H9 (cell line): ENCODE measurements around the gene WNT6. TPM values are rescaled to one million over a fixed set of nuclear protein-coding genes. Genes with fewer than 3 reads are reported as not detected.

Experiments used
- DNase-seq: peaks from one replicate; pipeline ENCODE4 v3.0.0-alpha.2; 2017
- H2AFZ ChIP-seq: one replicate; pipeline ENCODE4 v1.6.1; 2013; ENCODE audit warnings: mild to moderate bottlenecking, low read length, control low read depth, moderate library complexity
- H2AK5ac ChIP-seq: 2 replicates; pipeline ENCODE4 v1.6.1; 2013; ENCODE audit warnings: low read length, control low read depth, mixed read lengths; ENCODE audit not compliant: insufficient read length
- H2BK120ac ChIP-seq: one replicate; pipeline ENCODE4 v1.6.1; 2013; ENCODE audit warnings: low read depth, mild to moderate bottlenecking, low read length, control low read depth, inconsistent platforms; ENCODE audit not compliant: poor library complexity, severe bottlenecking
- H2BK12ac ChIP-seq: 2 replicates; pipeline ENCODE4 v1.6.1; 2013; ENCODE audit warnings: low read length, control low read depth, mixed read lengths, low read depth; ENCODE audit not compliant: insufficient read length
- H2BK15ac ChIP-seq: 2 replicates; pipeline ENCODE4 v1.6.1; 2013; ENCODE audit warnings: low read depth, low read length, control low read depth
- H2BK20ac ChIP-seq: one replicate; pipeline ENCODE4 v1.6.1; 2013; ENCODE audit warnings: low read depth, mild to moderate bottlenecking, low read length, control low read depth, inconsistent platforms; ENCODE audit not compliant: poor library complexity, severe bottlenecking
- H2BK5ac ChIP-seq: 2 replicates; pipeline ENCODE4 v1.6.1; 2013; ENCODE audit warnings: low read length, control low read depth, mixed read lengths; ENCODE audit not compliant: insufficient read length
- H3K14ac ChIP-seq: 2 replicates; pipeline ENCODE4 v1.6.1; 2013; ENCODE audit warnings: low read length, control low read depth; ENCODE audit not compliant: insufficient read depth
- H3K18ac ChIP-seq: 2 replicates; pipeline ENCODE4 v1.6.1; 2013; ENCODE audit warnings: low read depth, mild to moderate bottlenecking, mixed read lengths, low read length, control low read depth; ENCODE audit not compliant: insufficient read length
- H3K23ac ChIP-seq: 2 replicates; pipeline ENCODE4 v1.6.1; 2013; ENCODE audit warnings: low read length, control low read depth, mixed read lengths, low read depth; ENCODE audit not compliant: insufficient read length
- H3K23me2 ChIP-seq: 2 replicates; pipeline ENCODE4 v1.6.1; 2013; ENCODE audit warnings: low read depth, mild to moderate bottlenecking, mixed read lengths, low read length, control low read depth; ENCODE audit not compliant: insufficient read length, poor library complexity, severe bottlenecking
- H3K27ac ChIP-seq: 2 replicates; pipeline ENCODE4 v1.5.1; 2013; ENCODE audit warnings: low read length, control low read depth, mixed read lengths, low read depth; ENCODE audit not compliant: insufficient read length
- H3K27me3 ChIP-seq: 2 replicates; pipeline ENCODE4 v1.6.1; 2013; ENCODE audit warnings: low read length, control low read depth, inconsistent platforms; ENCODE audit not compliant: insufficient read depth
- H3K4ac ChIP-seq: 2 replicates; pipeline ENCODE4 v1.6.1; 2013; ENCODE audit warnings: low read depth, mild to moderate bottlenecking, control low read depth, inconsistent platforms, low read length, moderate library complexity
- H3K4me1 ChIP-seq: 2 replicates; pipeline ENCODE4 v1.6.1; 2013; ENCODE audit warnings: low read length, control low read depth, inconsistent platforms; ENCODE audit not compliant: insufficient read depth
- H3K4me2 ChIP-seq: 2 replicates; pipeline ENCODE4 v1.6.1; 2013; ENCODE audit warnings: low read length, control low read depth, mixed read lengths; ENCODE audit not compliant: insufficient read length, insufficient read depth
- H3K56ac ChIP-seq: 2 replicates; pipeline ENCODE4 v1.6.1; 2013; ENCODE audit warnings: low read depth, mild to moderate bottlenecking, mixed read lengths, low read length, control low read depth; ENCODE audit not compliant: insufficient read length
- H3K79me1 ChIP-seq: 2 replicates; pipeline ENCODE4 v1.6.1; 2013; ENCODE audit warnings: low read depth, mild to moderate bottlenecking, moderate library complexity, low read length, control low read depth, inconsistent platforms; ENCODE audit not compliant: insufficient read depth, poor library complexity, severe bottlenecking
- H3K79me2 ChIP-seq: 2 replicates; pipeline ENCODE4 v1.6.1; 2013; ENCODE audit warnings: low read length, control low read depth, inconsistent platforms; ENCODE audit not compliant: insufficient read depth
- H3K9ac ChIP-seq: 2 replicates; pipeline ENCODE4 v1.6.1; 2013; ENCODE audit warnings: low read length, control low read depth, mixed read lengths; ENCODE audit not compliant: insufficient read length; ENCODE audit errors: extremely low read depth
- H3K9me3 ChIP-seq: one replicate; pipeline ENCODE4 v1.6.1; 2013; ENCODE audit warnings: low read depth, low read length, inconsistent platforms; ENCODE audit not compliant: control insufficient read depth
- H3T11ph ChIP-seq: one replicate; pipeline ENCODE4 v1.6.1; 2013; ENCODE audit warnings: mild to moderate bottlenecking, low read length, control low read depth, inconsistent platforms
- H4K20me1 ChIP-seq: one replicate; pipeline ENCODE4 v1.6.1; 2013; ENCODE audit not compliant: control insufficient read depth, insufficient read length, insufficient read depth
- H4K5ac ChIP-seq: 2 replicates; pipeline ENCODE4 v1.6.1; 2013; ENCODE audit warnings: low read depth, mild to moderate bottlenecking, mixed read lengths, low read length, control low read depth; ENCODE audit not compliant: insufficient read length
- H4K8ac ChIP-seq: replicated peaks from 2 replicates; pipeline ENCODE4 v1.6.1; 2013; ENCODE audit warnings: low read length, control low read depth, mixed read lengths, low read depth; ENCODE audit not compliant: insufficient read length
- H4K91ac ChIP-seq: 2 replicates; pipeline ENCODE4 v1.6.1; 2013; ENCODE audit warnings: low read depth, mild to moderate bottlenecking, moderate library complexity, mixed read lengths, low read length, control low read depth; ENCODE audit not compliant: insufficient read length
- H3K27ac Mint-ChIP-seq, 3 experiments: 2 replicates in 2 of 3; 3 replicates in 1 of 3; pipeline ENCODE4 v1.8.0; 2020 to 2021; ENCODE audit warnings: mixed read lengths in 3 of 3, mild to moderate bottlenecking in 1 of 3, moderate library complexity in 1 of 3
- H3K27me3 Mint-ChIP-seq: 2 replicates; pipeline ENCODE4 v1.8.0; 2021; ENCODE audit warnings: low read depth, mild to moderate bottlenecking, moderate library complexity, mixed read lengths
- H3K36me3 Mint-ChIP-seq, 3 experiments: 2 replicates in 2 of 3; 3 replicates in 1 of 3; pipeline ENCODE4 v1.8.0; 2020 to 2021; ENCODE audit warnings: low read depth in 3 of 3, mixed read lengths in 3 of 3; ENCODE audit not compliant: insufficient read depth in 1 of 3
- H3K4me1 Mint-ChIP-seq, 2 experiments: 2 replicates each; pipeline ENCODE4 v1.8.0; 2020; ENCODE audit warnings: mixed read lengths in 2 of 2
- H3K4me3 Mint-ChIP-seq, 2 experiments: 2 replicates in 1 of 2; 3 replicates in 1 of 2; pipeline ENCODE4 v1.8.0; 2020 to 2021; ENCODE audit warnings: mild to moderate bottlenecking in 2 of 2, mixed read lengths in 2 of 2, moderate library complexity in 1 of 2
- H3K9me3 Mint-ChIP-seq, 2 experiments: 2 replicates in 1 of 2; 3 replicates in 1 of 2; pipeline ENCODE4 v1.8.0; 2020; ENCODE audit warnings: mild to moderate bottlenecking in 2 of 2, mixed read lengths in 2 of 2, moderate library complexity in 1 of 2
- CTCF ChIP-seq: fragments of 200-600 bp; sonication (generic); conservative IDR thresholded peaks from 3 replicates; pipeline ENCODE4 v1.8.0; 2021; ENCODE audit warnings: antibody characterized with exemption, mild to moderate bottlenecking
- WGBS: extraction: QIAGEN DNeasy Blood & Tissue Kit; methylation state at CpG from one replicate; pipeline ENCODE4 v1.1.7; 2013; ENCODE audit warnings: missing lambda C conversion rate, low lambda C conversion rate, mixed read lengths; ENCODE audit not compliant: insufficient read length; ENCODE audit errors: extremely low coverage; 5-methylcytosine and 5-hydroxymethylcytosine counted together
- total RNA-seq: library from RNA; stranded (reverse); gene quantifications from 2 replicates; pipeline ENCODE4 v1.2.1, GENCODE V29; 2021

The WNT6 gene
- total RNA-seq, 1 experiment from 2014 or later = not detected

DNA sequence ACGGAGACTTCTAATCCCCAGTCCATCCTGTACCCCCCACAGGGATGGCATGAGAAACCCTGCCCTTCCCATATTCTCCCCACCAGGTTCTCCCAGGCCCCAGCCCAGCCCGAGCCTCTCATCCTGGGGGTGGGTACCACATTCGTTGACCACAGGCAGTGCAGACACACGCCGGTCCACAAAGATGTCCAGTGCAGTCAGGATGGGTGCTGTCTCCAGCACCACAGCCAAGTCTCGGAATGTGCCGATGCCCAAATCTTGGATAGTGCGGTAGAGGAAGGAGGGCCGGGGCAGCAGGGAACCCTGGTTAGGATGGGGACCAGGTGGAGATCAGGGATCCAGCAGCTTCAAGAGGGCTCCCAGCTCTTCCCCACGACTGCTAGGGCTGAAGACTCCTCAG lies 32.8 kb upstream of the WNT6 start:
- Histone ChIP-seq H3K23ac (no peak overlapping the region), H3K79me1 (no peaks in the 10 kb centered on the region), H3K4me1 (no peaks in the 10 kb centered on the region), H2BK12ac (no peak overlapping the region), H3K27ac (no peak overlapping the region), H2BK20ac (no peak overlapping the region), H2BK5ac (no peak overlapping the region), H3T11ph (no peak overlapping the region), H2AK5ac (no peak overlapping the region), H4K5ac (no peak overlapping the region), H4K20me1 (no peaks in the 10 kb centered on the region), H3K9me3 (no peaks in the 10 kb centered on the region), H3K18ac (no peak overlapping the region), H3K27me3 (no peaks in the 10 kb centered on the region), H3K9ac (no peak overlapping the region), H3K14ac (no peak overlapping the region), H2AFZ (no peak overlapping the region), H3K4me2 (no peak overlapping the region), H4K91ac (no peak overlapping the region), H3K4ac (no peak overlapping the region), H4K8ac (no peak overlapping the region), H3K79me2 (no peaks in the 10 kb centered on the region), H2BK120ac (no peak overlapping the region), H3K56ac (no peak overlapping the region), H3K23me2 (no peaks in the 10 kb centered on the region), H2BK15ac (no peak overlapping the region)
- no peak for DNase-seq
- no CpG with 5 or more reads among the region's 10 CpGs for WGBS
- no peak for TF ChIP-seq CTCF
- H3K9me3 Mint-ChIP-seq = no peaks in the 10 kb centered on the region
- no peak overlapping the region for H3K27ac Mint-ChIP-seq
- H3K36me3 Mint-ChIP-seq = no peaks in the 10 kb centered on the region; a peak in 1 of 7 replicates
- no peak overlapping the region for H3K4me3 Mint-ChIP-seq
- H3K27me3 Mint-ChIP-seq = peaks cover 8% of the 10 kb centered on the region
- peaks cover 8 to 9% of the 10 kb centered on the region in 2 experiments for H3K4me1 Mint-ChIP-seq
